ENCODE data around the gene RBKS.

- TF ChIP-seq CTCF (conservative IDR thresholded peaks at IDR 0.05 in 1 of 2, IDR thresholded peaks at IDR 0.05 in 1 of 2; ENCODE audit: low read depth in 1 of 2, low read length in 2 of 2) = no peak
- TF ChIP-seq EZH2 (IDR thresholded peaks at IDR 0.05; ENCODE audit: low read length, missing control alignments) = no peak
Observed at GRCh38 chr2:27736031-27736889, 153.9 kb downstream of the RBKS start.
